ENCODE measurements around the gene UBL4B.

Gene UBL4B

GRCh38 chr1:110113551-110113950 lies 1.3 kb downstream of the UBL4B start:
- DNase-seq (ENCODE audit: low spot score): no peak

DNA sequence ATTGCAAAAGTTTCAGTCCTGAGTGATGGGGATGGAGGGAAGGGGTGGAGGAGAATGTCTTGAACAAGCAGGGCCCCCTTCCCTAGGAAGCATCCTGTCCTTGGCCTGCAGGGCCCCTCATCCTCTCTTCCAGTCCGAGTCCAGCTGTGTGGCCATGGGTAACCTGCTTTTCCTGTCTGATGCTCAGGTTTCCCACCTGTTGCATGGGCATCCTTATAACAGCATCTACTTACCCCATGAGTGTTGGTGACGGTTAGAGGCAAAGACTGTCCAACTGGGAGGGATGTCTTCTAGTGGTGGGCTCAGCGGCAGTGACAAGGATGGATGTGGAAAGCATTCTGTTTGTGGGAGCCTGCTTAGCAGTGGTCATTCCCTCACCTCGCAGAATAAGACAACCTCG lies 1.9 kb downstream of the UBL4B start:
- DNase-seq (ENCODE audit: low spot score): no peak

GRCh38 chr1:110114784-110115183 lies 2.5 kb downstream of the UBL4B start:
- DNase-seq (ENCODE audit: low spot score): no peak

GRCh38 chr1:110118636-110119396 lies 6.6 kb downstream of the UBL4B start:
- DNase-seq (ENCODE audit: low spot score): no peak

GRCh38 chr1:110119843-110120242 lies 7.6 kb downstream of the UBL4B start:
- no peak for DNase-seq (ENCODE audit: low spot score)

- DNase-seq (ENCODE audit: low spot score): no peak
Observed at GRCh38 chr1:110120960-110121561, 8.8 kb downstream of the UBL4B start.

- no peak for DNase-seq (ENCODE audit: low spot score)
Observed at GRCh38 chr1:110123224-110123623, 11.0 kb downstream of the UBL4B start.

DNA sequence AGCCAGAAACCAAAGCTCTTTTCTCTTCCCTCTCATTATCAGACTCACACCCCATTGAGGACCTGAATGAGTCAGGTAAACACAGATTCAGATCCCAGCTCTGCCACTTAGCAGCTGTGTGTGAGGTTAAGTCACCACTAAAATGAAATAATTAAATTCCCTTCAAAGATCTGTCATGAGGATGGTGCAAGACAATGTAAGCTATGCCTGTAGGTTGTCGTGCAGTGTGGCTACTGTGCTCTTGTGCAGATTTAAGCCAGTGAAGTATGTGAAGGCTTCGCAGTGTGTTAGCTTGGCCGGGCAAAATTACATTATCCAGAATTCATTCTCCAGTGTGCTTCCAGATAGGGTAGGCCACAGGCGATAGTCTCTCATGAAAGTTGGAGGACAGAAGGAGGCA lies 13.6 kb downstream of the UBL4B start:
- no peak for DNase-seq (ENCODE audit: low spot score)

- no peak for DNase-seq (ENCODE audit: low spot score)
Observed at GRCh38 chr1:110130113-110130591, 17.9 kb downstream of the UBL4B start.

DNA sequence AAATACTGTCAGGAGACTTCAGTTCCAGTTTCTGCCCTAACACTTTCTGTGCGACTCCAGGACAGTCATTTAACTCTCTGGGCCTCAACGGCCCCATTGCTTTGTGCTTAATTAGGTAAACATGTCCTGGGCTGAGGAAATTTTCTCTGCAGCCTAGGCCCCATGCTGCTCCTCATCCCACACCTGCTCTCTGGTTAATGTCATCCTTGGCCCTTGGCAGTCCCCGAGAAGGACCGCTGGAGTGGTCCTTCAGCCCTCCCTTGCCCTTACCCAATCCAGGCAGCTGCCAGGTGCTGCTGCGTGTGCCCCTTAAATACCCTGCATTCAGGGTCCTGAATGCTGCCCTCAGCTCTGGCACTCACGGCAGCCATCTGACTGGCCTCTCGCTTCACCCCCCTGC lies 18.7 kb downstream of the UBL4B start:
- DNase-seq (ENCODE audit: low spot score): no peak

GRCh38 chr1:110132682-110133081 lies 20.4 kb downstream of the UBL4B start:
- no peak for DNase-seq (ENCODE audit: low spot score)

DNA sequence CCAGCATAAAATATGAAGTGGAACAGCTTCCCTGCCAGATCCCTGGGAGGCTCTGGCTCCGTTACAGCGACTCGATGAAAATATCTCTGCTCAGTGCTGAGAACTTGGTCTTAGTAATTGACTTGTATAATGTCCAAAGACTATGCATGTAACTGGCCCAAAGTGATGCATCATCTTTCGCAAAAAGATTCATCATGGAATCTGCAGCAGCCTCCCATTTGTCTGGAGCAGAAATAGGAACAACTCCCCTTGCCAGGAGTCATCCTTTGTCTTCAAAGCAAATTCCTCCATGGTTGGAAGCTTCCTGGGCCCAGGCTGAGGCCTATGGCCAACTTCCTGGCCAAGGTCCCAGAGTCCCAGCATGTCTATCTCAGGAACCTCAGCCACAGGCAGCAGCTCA lies 21.2 kb downstream of the UBL4B start:
- DNase-seq (ENCODE audit: low spot score): no peak

- no peak for DNase-seq (ENCODE audit: low spot score)
Observed at GRCh38 chr1:110134050-110134595, 21.9 kb downstream of the UBL4B start.

GRCh38 chr1:110135246-110135645 lies 23.0 kb downstream of the UBL4B start:
- no peak for DNase-seq (ENCODE audit: low spot score)

DNA sequence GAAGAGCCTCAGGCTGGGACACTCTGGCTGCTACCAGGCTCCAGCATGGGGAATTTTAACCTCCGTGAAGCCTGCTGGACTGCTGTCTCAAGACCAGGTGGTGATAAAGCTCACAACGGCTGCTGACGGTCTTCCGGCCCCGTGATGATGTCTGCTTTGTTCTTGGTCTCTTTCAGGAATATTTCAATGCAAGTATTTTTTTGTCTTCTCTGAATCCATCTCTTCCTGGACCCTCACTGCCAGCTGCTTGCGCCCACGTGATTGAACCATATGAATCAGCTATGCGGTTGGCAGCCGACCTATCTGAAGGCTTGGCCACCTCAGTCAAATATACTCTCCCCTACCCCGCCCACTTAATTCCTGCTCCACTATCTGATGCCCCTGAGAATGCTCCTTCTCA lies 23.4 kb downstream of the UBL4B start:
- no peak for DNase-seq (ENCODE audit: low spot score)

DNA sequence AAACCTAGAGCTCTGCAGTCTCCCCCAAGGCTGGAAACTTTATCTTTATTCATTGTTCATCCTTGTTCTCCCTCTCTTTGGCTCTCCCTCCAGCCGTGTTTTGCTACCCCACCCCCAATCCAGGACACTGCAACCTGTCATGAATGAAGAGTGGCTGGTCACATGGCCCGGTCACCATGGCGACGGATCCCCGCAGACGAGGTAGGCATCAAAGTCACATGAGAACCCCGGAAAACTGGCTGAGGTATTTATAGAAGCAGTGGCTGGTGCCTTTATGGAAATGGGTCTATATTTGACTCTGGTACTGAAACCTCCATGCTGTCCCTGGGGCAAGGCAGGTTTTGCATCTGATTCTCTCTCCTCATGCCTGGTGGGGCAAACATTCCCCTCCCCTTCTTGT lies 24.7 kb downstream of the UBL4B start:
- no peak for DNase-seq (ENCODE audit: low spot score)

DNA sequence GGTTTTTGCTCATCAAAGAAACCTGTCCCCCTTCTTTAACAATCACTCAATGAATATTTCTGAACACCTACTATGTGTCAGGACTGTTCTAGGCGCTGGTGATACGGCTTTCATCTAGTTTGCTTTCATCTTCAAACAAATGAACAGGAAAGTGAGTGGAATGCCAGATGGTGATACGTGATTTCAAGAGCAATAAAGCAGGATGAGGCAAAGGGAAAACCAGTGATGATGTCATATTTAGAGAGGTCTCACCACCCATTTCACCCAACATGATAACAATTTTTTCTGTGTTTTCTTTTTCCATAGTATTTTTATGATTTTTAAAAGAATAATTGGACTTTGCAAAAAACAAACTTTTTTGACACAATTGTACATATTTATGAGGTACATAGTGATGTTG lies 26.7 kb downstream of the UBL4B start:
- no peak for DNase-seq (ENCODE audit: low spot score)

DNA sequence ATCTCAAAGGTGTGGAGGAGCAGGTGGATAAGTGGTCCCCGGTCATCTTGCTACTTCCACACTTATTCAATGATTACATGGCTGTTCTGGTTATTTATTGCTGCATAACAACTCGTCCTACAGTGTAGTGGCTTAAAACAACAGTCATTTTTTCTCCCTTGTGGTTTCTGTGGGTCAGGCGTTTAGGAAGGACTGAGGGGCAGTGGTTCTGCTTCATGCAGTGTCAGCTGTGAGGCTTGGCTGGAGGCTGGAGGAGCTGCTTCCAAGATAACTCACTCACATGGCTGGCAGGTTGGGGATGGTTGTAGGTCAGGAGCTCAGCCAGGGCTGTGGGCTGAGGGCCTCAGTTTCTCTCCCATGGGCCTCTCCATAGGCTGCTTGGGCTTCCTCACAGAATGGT lies 32.1 kb downstream of the UBL4B start:
- no peak for DNase-seq (ENCODE audit: low spot score)

GRCh38 chr1:110148961-110149360 lies 36.7 kb downstream of the UBL4B start:
- DNase-seq (ENCODE audit: low spot score): peak; percentile 38

DNA sequence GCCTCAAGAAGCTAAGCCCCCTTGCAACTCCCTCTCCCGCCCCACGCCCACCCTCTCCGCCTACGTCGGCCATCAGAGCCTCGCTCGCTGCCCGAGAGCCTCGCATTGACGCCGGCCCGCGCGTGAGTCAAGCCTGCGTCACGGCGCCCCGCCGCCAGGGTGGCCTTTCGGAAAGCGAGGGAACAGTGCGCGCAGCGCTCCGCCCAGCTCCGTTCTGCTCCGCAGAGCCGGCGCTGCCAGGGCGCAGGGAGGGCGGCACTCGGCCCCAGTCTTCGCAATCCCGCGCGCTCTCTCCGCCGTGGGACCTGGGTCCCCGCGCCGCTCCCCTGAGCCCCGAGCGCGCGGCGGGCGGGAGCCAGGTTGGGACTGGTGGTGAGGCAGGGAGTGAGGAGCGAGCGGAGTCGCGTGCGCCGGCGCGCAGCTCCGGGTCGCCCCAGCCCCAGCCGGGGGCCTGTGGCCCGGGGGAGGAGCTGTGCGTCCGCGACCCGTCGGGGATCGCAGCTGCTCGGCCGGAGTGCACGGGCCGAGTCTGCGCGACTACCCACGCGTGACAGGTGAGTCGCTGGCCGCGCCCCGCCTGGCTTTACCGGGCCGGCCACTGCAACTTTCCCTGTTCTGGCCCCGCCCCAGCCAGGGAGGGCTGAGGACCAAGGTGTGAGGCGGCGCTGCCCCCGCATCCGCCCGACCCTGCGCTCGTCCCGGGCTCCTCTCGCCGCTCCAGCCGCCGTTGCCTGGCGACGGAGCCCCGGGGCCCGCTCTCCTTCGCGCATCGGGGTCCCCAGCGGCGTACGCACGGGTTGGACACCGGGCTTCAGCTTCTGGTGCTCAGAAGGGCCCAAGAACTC lies 38.3 kb downstream of the UBL4B start, which contains the start of gene SLC6A17:
SLC6A17 (plus strand) TSS at position 165 of the 845 bp plus-strand sequence. CDS start 16,436 bp downstream, outside the sequence.
- no peak for DNase-seq (ENCODE audit: low spot score)

DNA sequence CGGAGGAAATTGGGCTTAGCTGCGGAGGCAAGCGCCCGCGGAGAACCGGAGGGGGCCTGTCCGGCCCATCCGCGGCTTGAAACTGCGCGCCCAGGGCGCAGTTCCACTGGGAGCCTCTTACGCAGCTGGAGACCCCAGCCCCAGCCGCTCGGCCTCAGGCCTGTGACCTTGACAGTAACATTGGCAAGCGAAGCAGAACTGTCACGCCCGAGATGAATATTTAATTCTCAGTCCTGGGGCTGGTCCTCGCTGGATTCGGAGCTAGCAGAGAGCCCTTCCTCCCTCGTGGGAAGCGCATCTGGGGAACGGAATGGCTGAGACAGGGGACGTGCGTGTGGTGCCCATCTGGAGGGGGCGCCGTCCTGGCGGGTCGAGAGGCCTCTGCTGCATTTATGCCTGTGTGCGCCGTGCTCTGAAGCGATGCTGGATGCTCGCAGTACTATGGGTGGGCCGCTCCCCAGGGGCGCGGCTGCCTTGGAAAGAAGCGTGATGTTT lies 39.0 kb downstream of the UBL4B start:
- no peak for DNase-seq (ENCODE audit: low spot score)

DNA sequence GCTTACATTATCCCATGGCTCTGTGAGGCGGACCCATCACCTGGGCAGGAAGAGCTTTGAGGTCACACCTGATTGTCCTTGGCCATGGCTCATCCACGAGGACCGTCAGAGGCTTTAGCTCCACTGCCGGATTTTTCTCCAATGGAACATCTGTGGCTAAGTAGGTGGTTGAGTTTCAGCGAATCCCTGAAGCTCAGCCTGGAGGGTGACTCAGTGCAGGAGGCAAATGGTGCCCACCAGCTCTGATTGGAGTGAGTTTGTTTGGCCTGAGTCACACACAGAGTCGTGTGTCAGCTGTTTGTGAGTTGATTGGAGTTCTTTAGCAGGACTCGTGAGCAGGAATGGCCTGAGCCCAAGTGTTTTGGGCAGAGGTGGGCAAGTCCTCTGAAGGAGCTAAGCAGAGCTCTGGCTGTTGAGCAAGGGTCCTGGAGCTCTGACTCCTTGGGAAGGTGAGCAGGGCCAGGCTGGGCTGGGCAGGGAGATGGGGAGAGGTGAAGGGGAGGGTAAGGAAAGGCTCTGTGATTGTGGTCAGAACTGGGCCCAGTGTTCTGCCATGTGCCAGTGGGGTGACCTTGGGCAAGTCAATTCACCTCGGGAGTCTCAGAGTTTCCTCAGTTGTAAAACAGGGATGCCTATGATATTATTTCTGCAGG lies 40.0 kb downstream of the UBL4B start:
- DNase-seq (ENCODE audit: low spot score): no peak
